ENCODE data around the gene ZNF207.
"Not testable (repeated sequence)": the region's sequence is repeated elsewhere in the genome, so short reads cannot be mapped to it uniquely, and the experiment has no call there.

The ZNF207 gene

DNA sequence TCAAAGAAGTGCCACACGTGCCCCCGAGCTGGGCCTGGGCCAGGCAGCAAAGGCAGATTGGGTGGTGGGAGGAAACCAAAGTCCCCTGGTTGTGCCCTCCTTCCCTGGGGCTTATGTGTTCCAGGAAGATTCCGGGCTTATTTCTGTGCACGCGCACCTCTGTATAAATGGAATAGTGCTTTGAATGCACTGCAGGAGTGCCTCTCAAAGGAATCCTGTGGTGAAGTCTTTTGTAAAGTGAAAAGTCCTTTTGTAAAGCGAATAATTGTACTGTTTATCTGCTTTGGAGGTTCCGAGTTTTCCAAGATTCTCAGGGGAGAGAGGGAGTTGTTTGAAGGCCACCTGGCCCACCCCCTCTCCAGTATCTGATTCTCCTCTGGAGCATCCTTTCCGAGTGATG, 34.8 kb upstream of the ZNF207 start (continued):
- no peak for TF ChIP-seq ZBTB11 (tag by site-specific recombination; conservative IDR thresholded peaks at IDR 0.05; ENCODE audit: low read depth)
- no peak for TF ChIP-seq FEZF1 (tag by site-specific recombination; IDR thresholded peaks at IDR 0.05)
- no peak for TF ChIP-seq OSR2 (tag by site-specific recombination; IDR thresholded peaks at IDR 0.05)

GRCh38 chr17:32316653-32317052, 33.3 kb upstream of the ZNF207 start:
- H3K4me3 ChIP-seq (ENCODE audit: low read depth, low read length); H3K4me1 ChIP-seq (ENCODE audit: control insufficient read depth, insufficient read depth, low read length); H3K27ac ChIP-seq (ENCODE audit: extremely low read depth, low read depth, low read length); H3K9me3 ChIP-seq (ENCODE audit: control insufficient read depth, insufficient read depth, low read depth, low read length): not testable (repeated sequence)
- ChIA-PET POLR2A (interaction anchor here (0.7 kb wide), 1 partner anchor 415 kb away, joined by 3 read pairs; the partner anchor contains the start of gene UTP6), CTCF (interaction anchor here (0.7 to 5.6 kb wide), 7 partner anchors 15 to 205 kb away, joined by 3 to 95 read pairs (median 4); no protein-coding TSS in a partner anchor)
- H3K36me3 ChIP-seq (ENCODE audit: control insufficient read depth in 2 of 2, insufficient read depth in 1 of 2, low read length in 2 of 2), result peaks cover 0 to 14% of the 10 kb centered on the region in 2 experiments; a peak in 2 of 3 replicates

GRCh38 chr17:32317353-32317752, 32.6 kb upstream of the ZNF207 start:
- POLR2A ChIA-PET, result no interaction called here
- no peak overlapping the region for H3K4me3 ChIP-seq (ENCODE audit: low read depth, low read length)
- H3K36me3 ChIP-seq (ENCODE audit: control insufficient read depth in 2 of 2, insufficient read depth in 1 of 2, low read length in 2 of 2), result peaks cover 0 to 14% of the 10 kb centered on the region in 2 experiments; a peak in 2 of 3 replicates
- TF ChIP-seq ZNF133 (tag by site-specific recombination; IDR thresholded peaks at IDR 0.05) (no peak), ZNF654 (tag by site-specific recombination; IDR thresholded peaks at IDR 0.05; ENCODE audit: low read depth) (no peak), ZNF311 (tag by site-specific recombination; IDR thresholded peaks at IDR 0.05; ENCODE audit: borderline replicate concordance) (no peak), ZNF416 (tag by site-specific recombination; IDR thresholded peaks at IDR 0.05) (no peak)
- CTCF ChIA-PET, result interaction anchor here (0.6 to 5.6 kb wide), 6 partner anchors 31 to 432 kb away, joined by 3 to 95 read pairs (median 3); no protein-coding TSS in a partner anchor
- no peaks in the 10 kb centered on the region for H3K9me3 ChIP-seq (ENCODE audit: control insufficient read depth, insufficient read depth, low read depth, low read length)
- no peak overlapping the region for H3K27ac ChIP-seq (ENCODE audit: extremely low read depth, low read depth, low read length)
- no peaks in the 10 kb centered on the region for H3K4me1 ChIP-seq (ENCODE audit: control insufficient read depth, insufficient read depth, low read length)

DNA sequence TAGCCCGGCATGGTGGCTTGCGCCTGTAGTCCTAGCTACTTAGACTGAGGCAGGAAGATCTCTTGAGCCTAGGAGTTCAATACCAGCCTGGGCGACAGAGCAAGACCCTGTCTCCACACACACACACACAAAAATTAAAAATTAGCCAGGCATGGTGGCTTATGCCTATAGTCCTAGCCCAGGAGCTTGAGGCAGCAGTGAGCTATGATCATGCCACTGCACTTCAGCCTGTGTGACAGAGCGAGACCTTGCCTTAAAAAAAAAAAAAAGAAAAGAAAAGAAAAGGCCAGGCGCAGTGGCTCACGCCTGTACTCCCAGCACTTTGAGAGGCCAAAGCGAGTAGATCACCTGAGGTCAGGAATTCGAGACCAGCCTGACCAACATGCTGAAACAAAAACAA, 31.9 kb upstream of the ZNF207 start:
- H3K4me3 ChIP-seq (ENCODE audit: low read depth, low read length), result no peak overlapping the region
- H3K9me3 ChIP-seq (ENCODE audit: control insufficient read depth, insufficient read depth, low read depth, low read length), result no peaks in the 10 kb centered on the region
- POLR2A ChIA-PET, result interaction anchor here (0.7 kb wide), 1 partner anchor 48 kb away, joined by 3 read pairs; no protein-coding TSS in a partner anchor
- CTCF ChIA-PET, result interaction anchor here (0.6 to 5.6 kb wide), 4 partner anchors 40 to 66 kb away, joined by 3 to 95 read pairs (median 4); no protein-coding TSS in a partner anchor
- no peak overlapping the region for H3K27ac ChIP-seq (ENCODE audit: extremely low read depth, low read depth, low read length)
- no peak for TF ChIP-seq ZNF791 (tag by site-specific recombination; IDR thresholded peaks at IDR 0.05)
- TF ChIP-seq ZIC2 (tag by site-specific recombination; IDR thresholded peaks at IDR 0.05), result no peak
- no peak for TF ChIP-seq ZBTB8A (tag by site-specific recombination; IDR thresholded peaks at IDR 0.05)
- H3K4me1 ChIP-seq (ENCODE audit: control insufficient read depth, insufficient read depth, low read length), result no peaks in the 10 kb centered on the region
- peaks cover 0 to 14% of the 10 kb centered on the region in 2 experiments; a peak in 2 of 3 replicates for H3K36me3 ChIP-seq (ENCODE audit: control insufficient read depth in 2 of 2, insufficient read depth in 1 of 2, low read length in 2 of 2)

DNA sequence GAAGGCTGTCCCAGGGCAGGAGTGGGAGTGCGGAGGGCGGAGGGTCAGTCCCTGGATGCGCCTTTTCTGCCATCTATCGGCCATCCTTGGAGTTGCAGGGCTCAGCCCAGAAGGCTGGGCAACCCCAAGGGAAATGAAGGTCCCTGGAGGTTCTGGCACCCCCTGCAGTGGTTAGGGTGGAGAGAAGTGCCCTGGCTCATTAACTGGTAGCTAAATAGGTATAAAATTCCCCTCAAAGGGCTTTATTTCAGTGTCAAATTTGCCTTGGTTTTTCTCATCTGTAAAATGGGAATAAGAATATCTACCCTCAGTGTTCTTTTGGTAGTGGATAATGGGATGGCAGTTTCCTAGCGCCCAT, 30.4 kb upstream of the ZNF207 start:
- H3K27ac ChIP-seq (ENCODE audit: extremely low read depth, low read depth, low read length), result no peak overlapping the region
- H3K4me3 ChIP-seq (ENCODE audit: low read depth, low read length), result no peak overlapping the region
- no peaks in the 10 kb centered on the region for H3K9me3 ChIP-seq (ENCODE audit: control insufficient read depth, insufficient read depth, low read depth, low read length)
- H3K36me3 ChIP-seq (ENCODE audit: control insufficient read depth in 2 of 2, insufficient read depth in 1 of 2, low read length in 2 of 2), result peaks cover 0 to 14% of the 10 kb centered on the region in 2 experiments; a peak in 2 of 3 replicates
- CTCF ChIA-PET, result interaction anchor here (0.5 to 5.6 kb wide), 32 partner anchors 8 to 1419 kb away, joined by 3 to 95 read pairs (median 4); partner anchors contain the start of gene LRRC37B
- H3K4me1 ChIP-seq (ENCODE audit: control insufficient read depth, insufficient read depth, low read length), result no peaks in the 10 kb centered on the region
- POLR2A ChIA-PET, result interaction anchor here (0.9 kb wide), 1 partner anchor 67 kb away, joined by 4 read pairs; no protein-coding TSS in a partner anchor
- no peak for TF ChIP-seq ZNF433 (tag by site-specific recombination; IDR thresholded peaks at IDR 0.05; ENCODE audit: low read depth)
- TF ChIP-seq ZNF561 (tag by site-specific recombination; IDR thresholded peaks at IDR 0.05; ENCODE audit: borderline replicate concordance), result no peak
- peak; percentile 84 for TF ChIP-seq ZFHX2 (tag by site-specific recombination; conservative IDR thresholded peaks at IDR 0.05)
- TF ChIP-seq ZNF48 (tag by site-specific recombination; IDR thresholded peaks at IDR 0.05), result no peak
- TF ChIP-seq ZBTB8A (tag by site-specific recombination; IDR thresholded peaks at IDR 0.05), result peak; percentile 41; the same call in 1 of the 2 replicates
- no peak for TF ChIP-seq ZBTB11 (tag by site-specific recombination; conservative IDR thresholded peaks at IDR 0.05; ENCODE audit: low read depth)
- 0 out of 2 replicates have a peak, but pooled peaks have one; percentile 19 for TF ChIP-seq ZNF629 (tag by site-specific recombination; IDR thresholded peaks at IDR 0.05)
- TF ChIP-seq CTCF (tag by site-specific recombination; IDR thresholded peaks at IDR 0.05), result peak; percentile 84
- TF ChIP-seq ZNF394 (tag by site-specific recombination; IDR thresholded peaks at IDR 0.05; ENCODE audit: borderline replicate concordance), result no peak
